ENCODE data around the gene DUSP8.

The DUSP8 gene

GRCh38 chr11:1553808-1554594 lies 18.1 kb downstream of the DUSP8 start:
- peak; percentile 72 for DNase-seq (ENCODE audit: low spot score)

- no peak for DNase-seq (ENCODE audit: low spot score)
Measured at GRCh38 chr11:1549338-1550330, 22.4 kb downstream of the DUSP8 start.

GRCh38 chr11:1548221-1549070 lies 23.6 kb downstream of the DUSP8 start:
- peak; percentile 75 for DNase-seq (ENCODE audit: low spot score)

DNA sequence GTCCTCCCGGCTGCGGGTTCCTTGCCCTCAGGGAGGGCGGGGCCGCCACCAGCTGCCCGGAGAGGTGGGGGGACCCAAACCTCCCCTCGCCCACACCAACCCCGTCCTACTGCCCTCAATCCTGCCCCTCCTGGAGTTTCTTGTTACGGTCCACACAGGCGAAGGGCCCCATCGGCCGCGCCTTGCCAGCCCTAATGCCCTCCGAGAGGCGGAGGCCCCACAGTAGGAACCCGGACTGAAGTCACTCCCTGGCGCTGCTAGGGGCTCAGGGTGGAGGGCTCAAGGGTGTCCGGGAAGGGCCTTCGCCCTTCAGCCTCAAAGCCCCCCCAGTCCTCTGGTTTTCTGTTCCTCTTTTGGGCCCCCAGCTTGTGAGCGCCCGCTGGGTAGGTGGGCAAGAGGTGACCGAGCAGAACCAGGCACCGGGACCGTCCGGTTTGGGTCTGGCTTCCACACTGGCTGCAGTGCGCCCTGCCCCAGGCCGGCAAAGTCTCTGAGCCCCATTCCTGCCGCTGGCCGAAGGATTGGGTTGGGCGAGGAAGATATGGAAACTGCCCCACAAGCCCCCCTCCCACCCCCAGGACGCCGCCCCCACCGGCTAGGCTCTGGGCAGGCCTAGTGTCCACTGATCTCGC lies 24.5 kb downstream of the DUSP8 start:
- DNase-seq (ENCODE audit: low spot score): no peak

DNA sequence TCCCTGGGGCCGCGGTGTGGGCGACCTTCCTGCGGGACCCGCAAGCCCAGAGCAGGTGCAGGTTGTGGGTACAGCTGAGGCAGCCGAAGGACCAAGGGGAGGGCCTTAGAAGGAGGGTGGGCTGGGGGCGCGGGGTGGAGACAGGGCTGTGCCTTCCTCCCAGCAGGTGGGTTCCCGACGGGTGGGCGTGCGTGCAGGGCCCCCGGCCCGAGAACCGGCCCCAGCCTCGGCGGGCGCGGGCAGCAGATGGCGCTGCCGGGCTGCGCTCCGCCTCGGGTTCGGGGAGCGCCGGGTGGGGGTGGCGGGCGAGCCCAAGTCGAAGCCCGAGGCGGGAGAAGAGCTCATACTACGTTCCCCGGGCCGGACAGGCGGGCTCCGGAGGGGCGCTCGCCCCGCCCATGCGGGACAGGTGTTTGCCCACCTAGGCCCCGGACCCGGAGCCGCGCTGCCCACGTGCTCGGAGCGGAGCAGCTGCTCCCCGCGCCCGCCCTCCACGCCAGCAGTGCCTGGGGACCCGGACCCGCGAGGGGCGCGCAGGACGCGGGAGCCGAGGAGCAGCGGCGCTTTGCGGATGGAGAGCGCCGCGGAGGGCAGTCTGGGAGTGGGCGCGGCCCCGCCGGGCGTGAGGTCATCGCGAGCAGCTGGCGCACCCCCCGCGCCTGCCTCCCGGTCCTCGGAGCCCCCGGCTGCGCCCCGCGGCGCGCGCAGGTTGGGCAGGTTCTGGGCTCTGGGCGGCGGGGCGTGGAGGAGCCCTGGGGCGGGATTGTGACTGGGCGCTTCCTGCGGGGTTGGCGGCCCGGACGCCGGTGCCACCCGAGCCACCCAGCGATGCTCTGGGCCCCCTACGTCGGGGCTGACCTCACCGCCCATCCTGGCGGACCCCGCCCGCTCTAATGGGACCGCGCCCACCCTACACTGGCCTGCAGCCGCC lies 25.3 kb downstream of the DUSP8 start:
- DNase-seq (ENCODE audit: low spot score): peak; percentile 95

- DNase-seq (ENCODE audit: low spot score): no peak
Measured at GRCh38 chr11:1546077-1546535, 26.0 kb downstream of the DUSP8 start.

DNA sequence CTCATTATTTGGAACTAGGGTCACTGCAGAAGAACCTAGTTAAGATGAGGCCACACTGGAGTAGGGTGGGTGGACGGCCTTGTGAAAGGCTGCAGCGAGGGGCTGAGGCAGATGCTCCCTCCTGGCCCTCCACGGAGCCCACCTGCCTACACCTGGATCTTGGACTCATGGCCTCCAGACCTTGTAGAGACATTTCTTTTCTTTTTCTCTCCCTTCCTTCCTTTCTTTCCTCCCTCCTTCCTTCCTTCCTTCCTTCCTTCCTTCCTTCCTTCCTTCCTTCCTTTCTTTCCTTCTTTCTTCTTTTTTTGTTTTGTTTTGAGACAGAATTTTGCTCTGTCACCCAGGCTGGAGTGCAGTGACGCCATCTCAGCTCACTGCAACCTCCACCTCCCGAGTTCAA lies 26.6 kb downstream of the DUSP8 start:
- no peak for DNase-seq (ENCODE audit: low spot score)

- no peak for DNase-seq (ENCODE audit: low spot score)
Measured at GRCh38 chr11:1544536-1544935, 27.5 kb downstream of the DUSP8 start.

- DNase-seq (ENCODE audit: low spot score): no peak
Measured at GRCh38 chr11:1543606-1544263, 28.3 kb downstream of the DUSP8 start.

DNA sequence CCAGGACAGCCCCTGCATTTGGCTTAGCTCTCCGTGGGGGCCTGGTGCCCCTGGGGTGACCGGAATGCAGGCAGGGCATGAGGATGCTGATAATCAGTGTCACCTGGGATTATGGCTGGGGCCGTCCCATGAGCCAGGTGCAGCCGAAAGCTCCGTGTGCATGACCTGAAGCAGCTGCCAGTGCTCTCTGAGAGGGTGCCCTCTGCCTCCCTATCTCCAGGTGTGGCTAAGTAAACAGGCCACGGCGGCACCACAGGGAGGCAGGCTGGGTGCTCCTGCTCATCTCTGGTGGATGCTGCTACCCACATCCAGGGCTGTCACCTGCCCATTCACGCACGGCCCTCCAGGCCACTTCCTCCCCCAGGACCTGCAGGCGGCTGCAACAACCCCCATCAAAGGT lies 29.8 kb downstream of the DUSP8 start:
- DNase-seq (ENCODE audit: low spot score): no peak

GRCh38 chr11:1541474-1542204 lies 30.4 kb downstream of the DUSP8 start:
- no peak for DNase-seq (ENCODE audit: low spot score)

DNA sequence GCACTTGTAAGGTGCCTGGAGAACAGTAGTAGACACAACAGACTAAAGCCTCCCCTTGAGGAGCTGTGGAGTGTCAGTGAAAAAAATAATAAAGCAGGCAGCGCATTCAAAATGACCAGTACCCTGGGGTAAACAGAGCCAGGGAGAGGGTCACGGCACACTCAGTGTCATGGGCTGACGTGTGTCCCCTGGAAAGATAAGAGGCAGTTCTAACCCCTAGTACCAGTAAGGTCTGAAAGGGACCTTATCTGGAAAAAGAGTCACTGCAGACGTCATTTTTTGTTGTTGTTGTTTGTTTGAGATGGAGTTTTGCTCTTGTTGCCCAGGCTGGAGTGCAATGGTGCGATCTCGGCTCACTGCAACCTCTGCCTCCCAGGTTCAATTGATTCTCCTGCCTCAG lies 32.0 kb downstream of the DUSP8 start:
- no peak for DNase-seq (ENCODE audit: low spot score)

DNA sequence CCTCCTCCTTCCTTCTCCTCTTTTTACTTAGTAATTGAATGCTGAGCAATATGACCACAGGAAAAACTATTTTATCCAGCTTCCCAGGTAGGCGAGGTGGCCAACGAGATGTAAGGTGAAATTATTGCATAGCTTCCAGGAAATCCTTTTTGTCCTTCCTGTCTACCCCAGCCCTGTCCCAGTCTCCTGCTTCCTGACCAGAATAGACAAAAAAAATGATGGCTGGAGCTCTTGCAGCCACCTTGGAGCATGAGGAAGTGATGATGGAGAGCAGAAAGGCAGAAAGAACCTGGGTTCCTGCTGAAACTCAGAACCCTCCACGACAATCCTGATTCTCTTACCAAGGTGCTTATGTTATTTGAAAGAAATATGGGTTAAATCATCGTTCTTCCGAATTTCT lies 33.9 kb downstream of the DUSP8 start:
- DNase-seq (ENCODE audit: low spot score): no peak

GRCh38 chr11:1536065-1536843 lies 35.8 kb downstream of the DUSP8 start:
- no peak for DNase-seq (ENCODE audit: low spot score)

- no peak for DNase-seq (ENCODE audit: low spot score)
Measured at GRCh38 chr11:1534682-1535081, 37.4 kb downstream of the DUSP8 start.

- DNase-seq (ENCODE audit: low spot score): no peak
Measured at GRCh38 chr11:1534171-1534570, 37.9 kb downstream of the DUSP8 start.

DNA sequence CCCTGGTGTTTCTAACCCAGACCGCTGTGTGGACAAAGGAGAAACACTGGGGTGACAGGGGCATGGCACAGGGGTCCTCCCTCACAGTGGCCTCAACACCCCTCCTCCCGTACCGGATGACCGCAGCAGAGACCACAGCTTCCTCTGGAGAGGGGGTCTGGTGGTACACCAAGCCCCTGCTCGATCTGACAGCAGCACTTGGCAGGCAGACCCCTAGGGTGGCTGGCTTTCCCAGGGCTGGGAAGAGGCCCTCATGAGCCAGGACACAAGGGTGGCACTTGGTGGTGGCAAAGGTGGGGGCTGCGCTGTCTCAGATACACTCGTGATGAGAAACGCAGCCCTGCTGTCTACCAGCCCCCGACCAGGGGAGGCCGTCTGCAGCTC lies 38.7 kb downstream of the DUSP8 start:
- DNase-seq (ENCODE audit: low spot score): no peak

DNA sequence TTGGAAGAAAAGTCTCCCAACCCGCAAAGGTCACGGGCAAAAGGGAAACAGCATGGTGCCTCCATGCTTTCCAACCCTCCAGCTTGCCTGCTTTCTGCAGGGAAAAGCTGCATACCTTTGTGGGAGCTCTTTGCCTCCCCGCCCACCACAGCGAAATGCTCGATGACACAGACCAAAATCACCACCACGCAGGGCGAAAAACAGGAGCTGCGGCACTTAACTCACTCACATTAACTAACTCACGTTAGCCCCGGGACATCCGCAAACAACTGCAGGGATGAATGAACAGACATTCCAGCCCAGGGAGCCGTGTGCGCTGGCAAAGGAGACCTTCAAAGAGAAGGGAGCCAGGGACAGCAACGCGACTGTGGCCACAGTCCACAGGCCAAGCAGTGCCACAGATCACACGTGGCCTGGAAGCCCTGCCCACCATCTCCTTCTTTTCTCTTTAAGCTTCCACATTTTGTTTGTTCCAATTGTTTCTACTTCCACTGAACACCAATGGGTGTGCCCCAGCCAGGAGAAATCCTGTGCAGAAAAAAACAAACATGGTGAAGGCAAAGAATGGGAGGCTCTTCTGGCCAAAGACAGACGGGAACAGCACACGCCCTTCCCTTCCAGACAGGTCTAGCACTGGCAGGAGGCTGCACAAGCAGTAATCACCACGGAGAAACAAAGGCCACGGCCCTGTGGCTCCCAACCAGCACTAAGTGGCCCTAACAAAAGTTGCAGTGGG lies 39.3 kb downstream of the DUSP8 start:
- DNase-seq (ENCODE audit: low spot score): no peak
